ENCODE measurements around the gene TREH. TPM values are rescaled to one million over a fixed set of nuclear protein-coding genes. Genes with fewer than 3 reads are reported as not detected.

The TREH gene
- total RNA-seq, 1 experiment from 2014 or later, result 0.05 TPM

DNA sequence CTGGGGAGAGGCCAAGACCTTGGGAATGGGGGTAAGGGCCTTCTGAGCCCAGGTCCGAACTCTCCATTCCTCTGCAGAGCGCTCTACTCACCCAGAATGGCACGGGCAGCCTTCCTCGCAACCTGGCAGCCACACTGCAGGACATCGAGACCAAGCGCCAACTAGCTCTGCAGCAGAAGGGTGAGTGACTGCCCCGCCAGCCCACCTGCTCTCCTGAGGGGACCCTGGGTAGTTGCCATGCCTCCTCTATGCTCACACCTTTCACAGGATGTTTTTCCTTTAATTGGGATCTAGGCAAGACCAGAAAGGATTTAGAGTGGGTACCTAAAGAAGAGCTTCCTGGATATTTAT, 35.5 kb downstream of the TREH start:
- TF ChIP-seq SIN3A (IDR thresholded peaks at IDR 0.05; ENCODE audit: borderline replicate concordance, insufficient read depth, low read depth, low read length), result no peak
- TF ChIP-seq, protein P1, sequence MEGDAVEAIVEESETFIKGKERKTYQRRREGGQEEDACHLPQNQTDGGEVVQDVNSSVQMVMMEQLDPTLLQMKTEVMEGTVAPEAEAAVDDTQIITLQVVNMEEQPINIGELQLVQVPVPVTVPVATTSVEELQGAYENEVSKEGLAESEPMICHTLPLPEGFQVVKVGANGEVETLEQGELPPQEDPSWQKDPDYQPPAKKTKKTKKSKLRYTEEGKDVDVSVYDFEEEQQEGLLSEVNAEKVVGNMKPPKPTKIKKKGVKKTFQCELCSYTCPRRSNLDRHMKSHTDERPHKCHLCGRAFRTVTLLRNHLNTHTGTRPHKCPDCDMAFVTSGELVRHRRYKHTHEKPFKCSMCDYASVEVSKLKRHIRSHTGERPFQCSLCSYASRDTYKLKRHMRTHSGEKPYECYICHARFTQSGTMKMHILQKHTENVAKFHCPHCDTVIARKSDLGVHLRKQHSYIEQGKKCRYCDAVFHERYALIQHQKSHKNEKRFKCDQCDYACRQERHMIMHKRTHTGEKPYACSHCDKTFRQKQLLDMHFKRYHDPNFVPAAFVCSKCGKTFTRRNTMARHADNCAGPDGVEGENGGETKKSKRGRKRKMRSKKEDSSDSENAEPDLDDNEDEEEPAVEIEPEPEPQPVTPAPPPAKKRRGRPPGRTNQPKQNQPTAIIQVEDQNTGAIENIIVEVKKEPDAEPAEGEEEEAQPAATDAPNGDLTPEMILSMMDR (IDR thresholded peaks at IDR 0.05), result no peak
- TF ChIP-seq TCF7L2 (IDR thresholded peaks at IDR 0.05; ENCODE audit: low read depth, low read length), result no peak
- no peak for TF ChIP-seq POLR2AphosphoS5 (IDR thresholded peaks at IDR 0.05; ENCODE audit: low read depth, low read length)
- TF ChIP-seq, protein P2, sequence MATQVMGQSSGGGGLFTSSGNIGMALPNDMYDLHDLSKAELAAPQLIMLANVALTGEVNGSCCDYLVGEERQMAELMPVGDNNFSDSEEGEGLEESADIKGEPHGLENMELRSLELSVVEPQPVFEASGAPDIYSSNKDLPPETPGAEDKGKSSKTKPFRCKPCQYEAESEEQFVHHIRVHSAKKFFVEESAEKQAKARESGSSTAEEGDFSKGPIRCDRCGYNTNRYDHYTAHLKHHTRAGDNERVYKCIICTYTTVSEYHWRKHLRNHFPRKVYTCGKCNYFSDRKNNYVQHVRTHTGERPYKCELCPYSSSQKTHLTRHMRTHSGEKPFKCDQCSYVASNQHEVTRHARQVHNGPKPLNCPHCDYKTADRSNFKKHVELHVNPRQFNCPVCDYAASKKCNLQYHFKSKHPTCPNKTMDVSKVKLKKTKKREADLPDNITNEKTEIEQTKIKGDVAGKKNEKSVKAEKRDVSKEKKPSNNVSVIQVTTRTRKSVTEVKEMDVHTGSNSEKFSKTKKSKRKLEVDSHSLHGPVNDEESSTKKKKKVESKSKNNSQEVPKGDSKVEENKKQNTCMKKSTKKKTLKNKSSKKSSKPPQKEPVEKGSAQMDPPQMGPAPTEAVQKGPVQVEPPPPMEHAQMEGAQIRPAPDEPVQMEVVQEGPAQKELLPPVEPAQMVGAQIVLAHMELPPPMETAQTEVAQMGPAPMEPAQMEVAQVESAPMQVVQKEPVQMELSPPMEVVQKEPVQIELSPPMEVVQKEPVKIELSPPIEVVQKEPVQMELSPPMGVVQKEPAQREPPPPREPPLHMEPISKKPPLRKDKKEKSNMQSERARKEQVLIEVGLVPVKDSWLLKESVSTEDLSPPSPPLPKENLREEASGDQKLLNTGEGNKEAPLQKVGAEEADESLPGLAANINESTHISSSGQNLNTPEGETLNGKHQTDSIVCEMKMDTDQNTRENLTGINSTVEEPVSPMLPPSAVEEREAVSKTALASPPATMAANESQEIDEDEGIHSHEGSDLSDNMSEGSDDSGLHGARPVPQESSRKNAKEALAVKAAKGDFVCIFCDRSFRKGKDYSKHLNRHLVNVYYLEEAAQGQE (IDR thresholded peaks at IDR 0.05; ENCODE audit: insufficient read depth in 1 of 2, low read depth in 2 of 2, low read length in 1 of 2), result no peak
- peaks cover 2% of the 10 kb centered on the region; the same call in 1 of the 2 replicates for H3K36me3 ChIP-seq (ENCODE audit: control insufficient read depth, insufficient read depth, low read length)
- no peak overlapping the region for H3K27ac ChIP-seq (ENCODE audit: low read length)
- ATAC-seq, result no peak
- no peaks in the 10 kb centered on the region for H3K9me3 ChIP-seq (ENCODE audit: control insufficient read depth, insufficient read depth, low read depth, low read length)
- ChIA-PET CTCF (interaction anchor here (0.6 kb wide), 1 partner anchor 43 kb away, joined by 5 read pairs; no protein-coding TSS in a partner anchor), POLR2A (no interaction called here)
- H3K4me3 ChIP-seq (ENCODE audit: low read depth in 2 of 2, low read length in 2 of 2), result no peak overlapping the region
- no peaks in the 10 kb centered on the region for H3K27me3 ChIP-seq (ENCODE audit: control insufficient read depth, insufficient read depth, low read length)
- H3K4me1 ChIP-seq (ENCODE audit: control insufficient read depth, insufficient read depth, low read length), result no peaks in the 10 kb centered on the region
- intact Hi-C loops (cut with micrococcal nuclease; ENCODE audit: unreplicated experiment), result no loop called here
- BruUV-seq (replicated peaks), result no TSS peak
- in situ Hi-C loops (cut with HindIII; ENCODE audit: low pct_unique_long_range_greater_than_20kb, low sequenced_read_pairs), result no loop called here
- DNase-seq (ENCODE audit: low read depth, low spot score), result no peak

DNA sequence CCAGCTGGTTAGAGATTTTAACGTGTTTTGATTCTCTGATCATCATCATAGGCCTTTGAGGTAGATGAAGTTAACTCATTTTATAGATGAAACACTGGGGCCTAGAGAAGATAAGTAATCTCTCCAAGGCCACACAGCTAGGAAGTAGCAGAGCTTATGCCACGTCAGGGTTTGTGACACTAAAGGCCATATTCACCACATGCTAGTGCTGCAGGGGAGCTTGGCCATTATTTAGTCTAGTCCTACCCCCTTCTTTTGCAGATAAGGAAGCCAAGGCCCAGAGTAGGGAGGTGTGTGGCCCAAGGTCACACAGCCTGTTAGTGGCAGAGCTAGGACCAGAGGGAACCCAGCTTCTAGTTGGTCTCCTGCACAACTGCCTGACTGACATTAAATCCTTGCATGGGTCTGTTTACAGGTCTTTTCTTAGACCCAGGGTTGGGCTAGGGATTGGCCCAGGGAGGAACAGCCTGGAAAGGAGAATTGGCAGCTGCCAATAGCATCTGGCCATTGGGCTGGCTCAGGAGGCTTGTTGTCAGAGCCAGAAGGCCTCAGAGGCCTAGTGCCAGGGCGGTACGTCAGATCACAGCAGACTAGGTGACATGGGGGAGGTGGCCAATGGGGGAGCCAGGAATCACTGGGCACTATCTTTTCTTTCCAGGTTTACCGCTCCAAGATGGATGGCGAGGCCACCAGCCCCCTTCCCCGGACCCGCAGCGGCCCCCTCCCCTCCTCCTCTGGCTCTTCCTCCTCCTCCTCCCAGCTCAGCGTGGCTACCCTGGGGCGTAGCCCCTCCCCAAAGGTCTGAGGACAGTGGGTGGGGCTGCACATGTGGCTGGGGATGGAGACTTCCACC, 36.1 kb downstream of the TREH start:
- in situ Hi-C loops (cut with HindIII; ENCODE audit: low pct_unique_long_range_greater_than_20kb, low sequenced_read_pairs), result no loop called here

More for the DNA sequence above, 36.1 kb downstream of the TREH start:
- no peak for TF ChIP-seq SIN3A (IDR thresholded peaks at IDR 0.05; ENCODE audit: borderline replicate concordance, insufficient read depth, low read depth, low read length)
- no TSS peak for BruUV-seq (replicated peaks)
- no peaks in the 10 kb centered on the region for H3K9me3 ChIP-seq (ENCODE audit: control insufficient read depth, insufficient read depth, low read depth, low read length)
- no peak overlapping the region for H3K27ac ChIP-seq (ENCODE audit: low read length)
- ATAC-seq, result no peak
- DNase-seq (ENCODE audit: low read depth, low spot score), result no peak
- H3K36me3 ChIP-seq (ENCODE audit: control insufficient read depth, insufficient read depth, low read length), result peaks cover 2% of the 10 kb centered on the region; the same call in 1 of the 2 replicates
- H3K4me1 ChIP-seq (ENCODE audit: control insufficient read depth, insufficient read depth, low read length), result no peaks in the 10 kb centered on the region
- H3K27me3 ChIP-seq (ENCODE audit: control insufficient read depth, insufficient read depth, low read length), result no peaks in the 10 kb centered on the region
- CTCF ChIA-PET, result interaction anchor here (0.6 kb wide), 1 partner anchor 43 kb away, joined by 5 read pairs; no protein-coding TSS in a partner anchor
- POLR2A ChIA-PET, result no interaction called here
- intact Hi-C loops (cut with micrococcal nuclease; ENCODE audit: unreplicated experiment), result no loop called here
- no peak overlapping the region for H3K4me3 ChIP-seq (ENCODE audit: low read depth in 2 of 2, low read length in 2 of 2)
